DND-41 (cell line): Measurements from ENCODE around the gene NLE1.

Source experiments
- ATAC-seq: fragments of 200-7000 bp; cut with Tn5 transposase; 3 replicates; pipeline ENCODE4 v1.9.1; 2021; ENCODE audit warnings: low read depth; ENCODE audit not compliant: insufficient read depth
- DNase-seq: peaks from one replicate; pipeline ENCODE4 v3.0.0-alpha.2; 2020
- H2AFZ ChIP-seq: 2 replicates; pipeline ENCODE4 v1.6.0; 2012; ENCODE audit warnings: low read depth, low read length
- H3K27ac ChIP-seq: 2 replicates; pipeline ENCODE4 v1.5.1; 2012; ENCODE audit warnings: low read length, inconsistent platforms
- H3K27me3 ChIP-seq: fragments of 200-600 bp; sonication (generic); 2 replicates; pipeline ENCODE4 v1.6.0; 2012; ENCODE audit warnings: low read length, mild to moderate bottlenecking, inconsistent platforms; ENCODE audit not compliant: insufficient read depth, poor library complexity
- H3K36me3 ChIP-seq: 2 replicates; pipeline ENCODE4 v1.5.1; 2012; ENCODE audit warnings: low read length, inconsistent platforms; ENCODE audit not compliant: insufficient read depth
- H3K4me1 ChIP-seq: 2 replicates; pipeline ENCODE4 v1.5.1; 2012; ENCODE audit warnings: mild to moderate bottlenecking, low read length; ENCODE audit not compliant: insufficient read depth
- H3K4me2 ChIP-seq: 2 replicates; pipeline ENCODE4 v1.6.0; 2012; ENCODE audit warnings: mild to moderate bottlenecking, moderate library complexity, low read length, inconsistent platforms; ENCODE audit not compliant: insufficient read depth
- H3K4me3 ChIP-seq, 2 experiments: fragments of 200-600 bp in 1 of 2; shearing (Covaris generic) in 1 of 2; 2 replicates each; pipeline ENCODE4 v1.5.1; 2012 to 2016; ENCODE audit warnings: inconsistent platforms in 2 of 2, low read length in 2 of 2, mild to moderate bottlenecking in 2 of 2, low read depth in 1 of 2, moderate library complexity in 1 of 2
- H3K79me2 ChIP-seq: 2 replicates; pipeline ENCODE4 v1.6.0; 2012; ENCODE audit warnings: low read length, inconsistent platforms; ENCODE audit not compliant: insufficient read depth
- H3K9ac ChIP-seq: 2 replicates; pipeline ENCODE4 v1.6.0; 2012; ENCODE audit warnings: low read depth, mild to moderate bottlenecking, inconsistent platforms, low read length, moderate library complexity
- H3K9me3 ChIP-seq: 2 replicates; pipeline ENCODE4 v1.5.1; 2012; ENCODE audit warnings: low read length, moderate library complexity, mild to moderate bottlenecking, inconsistent platforms; ENCODE audit not compliant: insufficient read depth, severe bottlenecking
- H4K20me1 ChIP-seq: 2 replicates; pipeline ENCODE4 v1.6.0; 2012; ENCODE audit warnings: low read length; ENCODE audit not compliant: insufficient read depth
- EZH2 ChIP-seq: IDR thresholded peaks from 3 replicates; pipeline ENCODE4 v1.6.1; 2012; ENCODE audit warnings: borderline replicate concordance, low read depth, mild to moderate bottlenecking, moderate library complexity, low read length, inconsistent platforms; ENCODE audit not compliant: severe bottlenecking
- TF ChIP-seq, protein P1 (sequence below): IDR thresholded peaks from 2 replicates; pipeline ENCODE4 v1.5.1; 2012; ENCODE audit warnings: borderline replicate concordance, low read length, moderate library complexity, mild to moderate bottlenecking; ENCODE audit not compliant: poor library complexity, severe bottlenecking; ENCODE audit errors: extremely low read depth

The NLE1 gene

GRCh38 chr17:35169835-35170363 lies 27.8 kb upstream of the NLE1 start:
- Histone ChIP-seq H3K27ac (no peak overlapping the region), H3K4me3 (no peak overlapping the region), H3K9ac (no peak overlapping the region), H3K9me3 (no peaks in the 10 kb centered on the region), H3K4me1 (peaks cover 5% of the 10 kb centered on the region; the same call in 1 of the 2 replicates), H2AFZ (no peak overlapping the region), H3K36me3 (no peaks in the 10 kb centered on the region), H3K79me2 (no peaks in the 10 kb centered on the region), H3K4me2 (no peak overlapping the region), H4K20me1 (no peaks in the 10 kb centered on the region), H3K27me3 (no peaks in the 10 kb centered on the region)
- no peak for ATAC-seq
- TF ChIP-seq, protein P1, sequence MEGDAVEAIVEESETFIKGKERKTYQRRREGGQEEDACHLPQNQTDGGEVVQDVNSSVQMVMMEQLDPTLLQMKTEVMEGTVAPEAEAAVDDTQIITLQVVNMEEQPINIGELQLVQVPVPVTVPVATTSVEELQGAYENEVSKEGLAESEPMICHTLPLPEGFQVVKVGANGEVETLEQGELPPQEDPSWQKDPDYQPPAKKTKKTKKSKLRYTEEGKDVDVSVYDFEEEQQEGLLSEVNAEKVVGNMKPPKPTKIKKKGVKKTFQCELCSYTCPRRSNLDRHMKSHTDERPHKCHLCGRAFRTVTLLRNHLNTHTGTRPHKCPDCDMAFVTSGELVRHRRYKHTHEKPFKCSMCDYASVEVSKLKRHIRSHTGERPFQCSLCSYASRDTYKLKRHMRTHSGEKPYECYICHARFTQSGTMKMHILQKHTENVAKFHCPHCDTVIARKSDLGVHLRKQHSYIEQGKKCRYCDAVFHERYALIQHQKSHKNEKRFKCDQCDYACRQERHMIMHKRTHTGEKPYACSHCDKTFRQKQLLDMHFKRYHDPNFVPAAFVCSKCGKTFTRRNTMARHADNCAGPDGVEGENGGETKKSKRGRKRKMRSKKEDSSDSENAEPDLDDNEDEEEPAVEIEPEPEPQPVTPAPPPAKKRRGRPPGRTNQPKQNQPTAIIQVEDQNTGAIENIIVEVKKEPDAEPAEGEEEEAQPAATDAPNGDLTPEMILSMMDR, result no peak
- TF ChIP-seq EZH2, result no peak
- DNase-seq, result no peak

- Histone ChIP-seq H3K4me1 (peaks cover 5% of the 10 kb centered on the region; the same call in 1 of the 2 replicates), H4K20me1 (no peaks in the 10 kb centered on the region), H3K27me3 (no peaks in the 10 kb centered on the region), H3K4me2 (no peak overlapping the region), H3K9ac (no peak overlapping the region), H2AFZ (no peak overlapping the region), H3K79me2 (no peaks in the 10 kb centered on the region), H3K4me3 (no peak overlapping the region), H3K9me3 (no peaks in the 10 kb centered on the region), H3K36me3 (no peaks in the 10 kb centered on the region), H3K27ac (no peak overlapping the region)
- DNase-seq (no peak), ATAC-seq (no peak)
- no peak for TF ChIP-seq EZH2
- TF ChIP-seq, protein P1, result no peak
Measured at GRCh38 chr17:35167666-35168065, 25.6 kb upstream of the NLE1 start.

DNA sequence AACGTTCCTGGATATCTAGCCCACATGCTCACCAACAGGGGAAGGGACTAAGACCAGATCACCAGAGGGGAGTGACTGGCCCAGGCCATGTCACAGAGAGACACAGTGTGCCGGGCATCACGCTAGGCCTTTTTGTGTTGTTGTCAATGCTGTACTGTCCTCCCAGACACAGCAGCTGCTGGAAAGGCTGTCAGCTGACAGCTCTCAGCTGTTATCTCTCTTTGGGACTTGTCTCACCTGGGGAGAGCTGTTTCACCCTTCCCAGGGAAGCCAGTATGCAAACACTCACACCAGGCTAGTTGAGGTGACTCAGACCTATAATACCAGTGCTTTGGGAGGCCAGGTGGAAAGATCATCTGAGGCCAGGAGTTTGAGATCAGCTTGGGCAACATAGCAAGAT lies 24.9 kb upstream of the NLE1 start:
- peaks cover 5% of the 10 kb centered on the region; the same call in 1 of the 2 replicates for H3K4me1 ChIP-seq
- H3K27ac ChIP-seq, result no peak overlapping the region
- H2AFZ ChIP-seq, result no peak overlapping the region
- no peaks in the 10 kb centered on the region for H3K79me2 ChIP-seq
- no peak overlapping the region for H3K9ac ChIP-seq
- no peaks in the 10 kb centered on the region for H3K36me3 ChIP-seq
- DNase-seq (no peak), ATAC-seq (no peak)
- no peaks in the 10 kb centered on the region for H3K27me3 ChIP-seq
- H3K4me3 ChIP-seq, result no peak overlapping the region
- H3K4me2 ChIP-seq, result no peak overlapping the region
- no peak for TF ChIP-seq EZH2
- TF ChIP-seq, protein P1, result no peak
- H4K20me1 ChIP-seq, result no peaks in the 10 kb centered on the region
- H3K9me3 ChIP-seq, result no peaks in the 10 kb centered on the region

DNA sequence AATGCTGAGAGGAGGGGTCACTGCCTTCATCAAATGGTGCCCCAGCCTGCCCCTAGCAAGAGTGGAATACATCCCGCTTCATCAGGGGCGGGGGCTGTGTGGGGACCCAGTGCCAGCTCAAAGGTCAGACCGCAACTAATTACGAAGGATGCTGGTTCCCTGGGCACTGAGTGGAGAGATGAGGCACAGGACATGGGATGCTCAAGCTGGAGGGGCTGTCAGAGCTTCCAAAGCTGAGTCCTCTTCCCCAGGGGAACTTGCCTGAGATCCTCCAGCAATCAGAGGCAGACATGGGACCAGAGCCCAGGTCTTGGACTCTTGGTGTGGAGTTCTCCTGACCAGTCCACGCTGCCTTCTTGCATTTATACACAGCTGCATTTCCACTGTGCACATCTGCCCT lies 24.4 kb upstream of the NLE1 start:
- DNase-seq (no peak), ATAC-seq (no peak)
- no peak overlapping the region for H2AFZ ChIP-seq
- H3K4me2 ChIP-seq, result no peak overlapping the region
- H3K27me3 ChIP-seq, result no peaks in the 10 kb centered on the region
- H3K4me3 ChIP-seq, result no peak overlapping the region
- H3K27ac ChIP-seq, result no peak overlapping the region
- no peaks in the 10 kb centered on the region for H3K36me3 ChIP-seq
- no peak for TF ChIP-seq EZH2
- TF ChIP-seq, protein P1, result no peak
- H3K9me3 ChIP-seq, result no peaks in the 10 kb centered on the region
- no peaks in the 10 kb centered on the region for H4K20me1 ChIP-seq
- no peak overlapping the region for H3K9ac ChIP-seq
- peaks cover under 1% of the 10 kb centered on the region; the same call in 1 of the 2 replicates for H3K4me1 ChIP-seq
- H3K79me2 ChIP-seq, result no peaks in the 10 kb centered on the region
